ENCODE results near the gene FAM83C.
"Not testable (repeated sequence)": the region's sequence is repeated elsewhere in the genome, so short reads cannot be mapped to it uniquely, and the experiment has no call there.

The FAM83C gene

DNA sequence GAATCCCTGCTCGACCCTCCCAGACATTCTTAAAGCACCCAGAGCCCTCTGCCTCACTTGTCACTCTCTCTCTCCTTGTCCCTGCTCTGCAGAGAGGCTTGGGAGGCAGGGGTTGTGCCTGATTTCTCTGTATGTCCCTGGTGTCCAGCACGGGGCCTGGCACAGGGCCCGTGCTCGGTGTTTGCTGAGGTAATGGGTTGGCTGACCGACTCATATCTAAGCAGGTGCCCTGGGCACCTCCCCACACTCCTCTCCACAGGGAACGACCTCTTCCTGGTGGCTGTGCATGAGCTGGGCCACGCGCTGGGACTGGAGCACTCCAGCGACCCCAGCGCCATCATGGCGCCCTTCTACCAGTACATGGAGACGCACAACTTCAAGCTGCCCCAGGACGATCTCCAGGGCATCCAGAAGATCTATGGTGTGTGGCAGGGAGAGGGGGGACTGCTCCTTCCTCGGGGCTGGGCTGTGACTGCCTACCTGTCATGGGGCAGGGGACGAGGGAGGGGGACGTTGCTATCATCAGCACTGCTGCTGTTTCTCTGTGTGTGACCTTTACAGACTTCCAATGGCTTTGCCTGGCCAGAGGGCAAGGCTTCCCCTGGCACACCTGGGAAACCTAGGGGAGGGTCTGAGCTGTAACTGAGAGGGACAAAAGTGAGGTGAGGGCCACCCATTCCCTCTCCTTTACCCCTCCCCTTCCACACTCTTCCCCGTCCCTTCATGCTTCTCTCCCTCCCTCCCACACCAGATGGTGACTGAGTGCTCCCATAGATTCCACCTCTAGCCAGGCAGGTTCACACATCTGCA is 28.5 kb downstream of the FAM83C start:
- no peaks in the 10 kb centered on the region for H3K9me3 ChIP-seq (ENCODE audit: control insufficient read depth in 2 of 2, low read length in 2 of 2)
- H3K27me3 ChIP-seq (ENCODE audit: control insufficient read depth in 2 of 2, insufficient read depth in 2 of 2, low read length in 2 of 2), result no peaks in the 10 kb centered on the region
- H3K4me1 ChIP-seq (ENCODE audit: control insufficient read depth in 2 of 2, insufficient read depth in 2 of 2, low read length in 2 of 2), result peaks cover 10 to 12% of the 10 kb centered on the region in 2 donors
- H3K4me3 ChIP-seq (ENCODE audit: low read length in 2 of 2), result no peak overlapping the region
- no peak overlapping the region for H3K9ac ChIP-seq (ENCODE audit: low read depth in 1 of 2, low read length in 2 of 2)
- peak overlapping the region; percentile 34 to 52 for H3K27ac ChIP-seq (ENCODE audit: low read depth in 2 of 2, low read length in 2 of 2)
- peaks cover 4 to 15% of the 10 kb centered on the region in 2 donors for H3K36me3 ChIP-seq (ENCODE audit: control insufficient read depth in 2 of 2, insufficient read depth in 2 of 2, low read length in 2 of 2)

DNA sequence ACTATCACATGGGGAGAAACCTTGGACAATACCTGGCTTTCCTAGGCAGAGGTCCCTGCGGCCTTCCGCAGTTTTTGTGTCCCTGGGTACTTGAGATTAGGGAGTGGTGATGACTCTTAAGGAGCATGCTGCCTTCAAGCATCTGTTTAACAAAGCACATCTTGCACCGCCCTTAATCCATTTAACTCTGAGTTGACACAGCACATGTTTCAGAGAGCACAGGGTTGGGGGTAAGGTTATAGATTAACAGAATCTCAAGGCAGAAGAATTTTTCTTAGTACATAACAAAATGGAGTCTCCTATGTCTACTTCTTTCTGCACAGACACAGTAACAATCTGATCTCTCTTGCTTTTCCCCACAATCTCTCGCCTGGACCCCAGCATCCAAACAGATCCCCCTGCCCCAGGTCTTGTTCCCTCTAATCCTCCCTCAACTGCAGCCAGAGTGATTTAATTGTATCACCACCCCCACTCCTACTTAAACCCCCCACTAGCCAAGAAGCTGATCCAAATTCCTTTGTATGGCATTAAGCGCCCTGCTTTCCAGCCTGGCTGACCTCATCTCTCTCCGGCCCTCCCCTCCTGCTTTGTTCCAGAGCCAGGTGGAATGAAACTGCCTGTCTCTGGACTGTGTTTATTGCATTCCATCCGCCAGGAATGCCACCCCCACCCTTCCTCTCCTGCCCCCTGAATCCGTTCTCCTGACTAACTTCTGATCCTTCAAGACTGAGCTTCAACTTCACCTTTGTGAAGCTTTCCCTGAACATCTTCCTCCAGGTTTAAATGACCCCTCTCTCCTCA is 29.3 kb downstream of the FAM83C start:
- H3K27me3 ChIP-seq (ENCODE audit: control insufficient read depth in 2 of 2, insufficient read depth in 2 of 2, low read length in 2 of 2); H3K9me3 ChIP-seq (ENCODE audit: control insufficient read depth in 2 of 2, low read length in 2 of 2); H3K4me3 ChIP-seq (ENCODE audit: low read length in 2 of 2); H3K9ac ChIP-seq (ENCODE audit: low read depth in 1 of 2, low read length in 2 of 2): not testable (repeated sequence)
- Histone ChIP-seq H3K4me1 (ENCODE audit: control insufficient read depth in 2 of 2, insufficient read depth in 2 of 2, low read length in 2 of 2) (peaks cover 10 to 12% of the 10 kb centered on the region in 2 donors), H3K27ac (ENCODE audit: low read depth in 2 of 2, low read length in 2 of 2) (peak overlapping the region; percentile 34 to 52), H3K36me3 (ENCODE audit: control insufficient read depth in 2 of 2, insufficient read depth in 2 of 2, low read length in 2 of 2) (peaks cover 4 to 13% of the 10 kb centered on the region in 2 donors)

DNA sequence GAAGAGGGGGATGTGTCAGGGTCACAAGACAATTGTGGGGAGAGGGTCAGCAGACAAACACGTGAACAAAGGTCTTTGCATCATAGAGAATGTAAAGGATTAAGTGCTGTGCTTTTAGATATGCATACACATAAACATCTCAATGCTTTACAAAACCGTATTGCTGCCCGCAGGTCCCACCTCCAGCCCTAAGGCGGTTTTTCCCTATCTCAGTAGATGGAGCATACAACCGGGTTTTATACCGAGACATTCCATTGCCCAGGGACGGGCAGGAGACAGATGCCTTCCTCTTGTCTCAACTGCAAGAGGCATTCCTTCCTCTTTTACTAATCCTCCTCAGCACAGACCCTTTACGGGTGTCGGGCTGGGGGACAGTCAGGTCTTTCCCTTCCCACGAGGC is 29.9 kb downstream of the FAM83C start:
- not testable (repeated sequence) for H3K9me3 ChIP-seq (ENCODE audit: control insufficient read depth in 2 of 2, low read length in 2 of 2); H3K4me3 ChIP-seq (ENCODE audit: low read length in 2 of 2); H3K27me3 ChIP-seq (ENCODE audit: control insufficient read depth in 2 of 2, insufficient read depth in 2 of 2, low read length in 2 of 2); H3K27ac ChIP-seq (ENCODE audit: low read depth in 2 of 2, low read length in 2 of 2); H3K9ac ChIP-seq (ENCODE audit: low read depth in 1 of 2, low read length in 2 of 2)
- Histone ChIP-seq H3K36me3 (ENCODE audit: control insufficient read depth in 2 of 2, insufficient read depth in 2 of 2, low read length in 2 of 2) (peaks cover 0 to 13% of the 10 kb centered on the region in 2 donors), H3K4me1 (ENCODE audit: control insufficient read depth in 2 of 2, insufficient read depth in 2 of 2, low read length in 2 of 2) (peaks cover 10 to 12% of the 10 kb centered on the region in 2 donors)

DNA sequence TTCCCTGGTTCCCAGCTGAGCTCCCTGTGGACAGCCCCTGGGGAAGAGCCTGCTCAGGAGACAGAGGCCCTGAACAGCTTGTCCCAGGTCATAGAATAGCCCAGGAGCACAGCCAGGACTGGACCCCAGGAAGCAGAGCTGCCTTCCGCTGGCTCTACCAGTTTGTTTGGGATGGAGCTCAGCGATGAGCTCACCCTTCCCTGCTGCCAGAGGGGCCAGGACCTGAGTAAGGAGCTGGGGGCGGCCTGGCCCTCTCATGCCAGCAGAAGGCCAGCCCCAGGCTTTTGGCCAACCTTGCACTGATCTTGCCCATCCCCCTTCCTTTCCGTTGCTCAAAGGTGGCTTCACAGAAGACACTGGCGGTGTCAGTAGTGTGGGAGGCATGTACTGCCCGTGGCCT is 31.8 kb downstream of the FAM83C start:
- peaks cover 10 to 12% of the 10 kb centered on the region in 2 donors for H3K4me1 ChIP-seq (ENCODE audit: control insufficient read depth in 2 of 2, insufficient read depth in 2 of 2, low read length in 2 of 2)
- H3K9ac ChIP-seq (ENCODE audit: low read depth in 1 of 2, low read length in 2 of 2), result no peak overlapping the region
- no peaks in the 10 kb centered on the region for H3K9me3 ChIP-seq (ENCODE audit: control insufficient read depth in 2 of 2, low read length in 2 of 2)
- no peak overlapping the region for H3K4me3 ChIP-seq (ENCODE audit: low read length in 2 of 2)
- no peak overlapping the region for H3K27ac ChIP-seq (ENCODE audit: low read depth in 2 of 2, low read length in 2 of 2)
- no peaks in the 10 kb centered on the region for H3K27me3 ChIP-seq (ENCODE audit: control insufficient read depth in 2 of 2, insufficient read depth in 2 of 2, low read length in 2 of 2)
- H3K36me3 ChIP-seq (ENCODE audit: control insufficient read depth in 2 of 2, insufficient read depth in 2 of 2, low read length in 2 of 2), result peaks cover 0 to 10% of the 10 kb centered on the region in 2 donors

DNA sequence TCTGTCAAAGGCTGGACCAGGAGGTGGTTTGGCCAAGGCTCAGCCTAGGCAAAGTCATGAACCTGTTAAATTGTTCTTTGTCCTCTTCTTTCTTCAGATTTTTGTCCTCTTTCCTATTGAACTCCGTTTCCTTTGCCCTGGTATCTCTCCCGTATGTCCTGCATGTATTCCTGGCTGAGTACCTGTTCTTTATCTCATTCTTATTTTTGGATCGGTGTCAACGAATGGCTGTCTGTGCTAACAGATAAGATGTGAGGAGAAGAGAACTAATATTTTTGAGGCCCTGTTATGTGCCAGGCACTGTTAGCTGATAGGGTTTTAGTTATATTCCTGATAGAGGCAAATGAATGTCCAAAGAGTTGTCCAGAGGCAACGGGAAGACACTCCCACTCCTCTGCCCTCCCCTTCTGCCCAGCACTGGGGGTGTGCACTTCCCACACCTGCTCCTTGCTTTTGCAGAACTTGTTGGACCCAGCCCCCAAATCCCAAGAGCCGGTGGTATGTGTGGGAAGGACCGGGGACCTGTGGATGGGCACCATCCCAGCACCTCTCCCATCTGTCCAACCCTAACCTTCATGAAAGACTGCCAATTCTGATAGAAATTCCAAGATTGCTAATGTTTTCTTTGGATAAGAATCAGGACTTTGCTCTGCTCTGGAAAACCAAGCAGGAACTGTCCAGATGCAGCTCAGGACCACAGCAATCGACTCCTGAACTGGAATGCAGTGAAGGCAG is 34.9 kb downstream of the FAM83C start:
- peaks cover 0 to 6% of the 10 kb centered on the region in 2 donors for H3K36me3 ChIP-seq (ENCODE audit: control insufficient read depth in 2 of 2, insufficient read depth in 2 of 2, low read length in 2 of 2)
- no peak overlapping the region for H3K9ac ChIP-seq (ENCODE audit: low read depth in 1 of 2, low read length in 2 of 2)
- H3K9me3 ChIP-seq (ENCODE audit: control insufficient read depth in 2 of 2, low read length in 2 of 2), result no peaks in the 10 kb centered on the region
- no peaks in the 10 kb centered on the region for H3K27me3 ChIP-seq (ENCODE audit: control insufficient read depth in 2 of 2, insufficient read depth in 2 of 2, low read length in 2 of 2)
- no peaks in the 10 kb centered on the region for H3K4me1 ChIP-seq (ENCODE audit: control insufficient read depth in 2 of 2, insufficient read depth in 2 of 2, low read length in 2 of 2)
- H3K27ac ChIP-seq (ENCODE audit: low read depth in 2 of 2, low read length in 2 of 2), result no peak overlapping the region
- H3K4me3 ChIP-seq (ENCODE audit: low read length in 2 of 2), result no peak overlapping the region

DNA sequence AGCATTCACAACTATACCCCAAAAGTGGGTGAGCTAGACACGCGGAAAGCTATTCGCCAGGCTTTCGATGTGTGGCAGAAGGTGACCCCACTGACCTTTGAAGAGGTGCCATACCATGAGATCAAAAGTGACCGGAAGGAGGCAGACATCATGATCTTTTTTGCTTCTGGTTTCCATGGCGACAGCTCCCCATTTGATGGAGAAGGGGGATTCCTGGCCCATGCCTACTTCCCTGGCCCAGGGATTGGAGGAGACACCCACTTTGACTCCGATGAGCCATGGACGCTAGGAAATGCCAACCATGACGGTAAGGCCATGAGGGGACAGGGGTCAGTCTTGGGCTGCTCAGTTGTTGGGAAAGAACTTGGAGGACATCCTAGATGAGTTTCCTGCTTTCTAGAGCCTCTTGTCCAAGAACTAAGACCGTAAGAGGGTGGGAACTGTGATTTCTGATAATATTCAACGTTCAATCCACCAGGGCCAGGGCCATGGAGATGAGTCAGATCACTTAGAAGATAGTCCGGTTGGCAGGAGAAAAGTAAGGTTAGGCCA is 37.7 kb downstream of the FAM83C start:
- H3K27ac ChIP-seq (ENCODE audit: low read depth in 2 of 2, low read length in 2 of 2), result no peak overlapping the region

DNA sequence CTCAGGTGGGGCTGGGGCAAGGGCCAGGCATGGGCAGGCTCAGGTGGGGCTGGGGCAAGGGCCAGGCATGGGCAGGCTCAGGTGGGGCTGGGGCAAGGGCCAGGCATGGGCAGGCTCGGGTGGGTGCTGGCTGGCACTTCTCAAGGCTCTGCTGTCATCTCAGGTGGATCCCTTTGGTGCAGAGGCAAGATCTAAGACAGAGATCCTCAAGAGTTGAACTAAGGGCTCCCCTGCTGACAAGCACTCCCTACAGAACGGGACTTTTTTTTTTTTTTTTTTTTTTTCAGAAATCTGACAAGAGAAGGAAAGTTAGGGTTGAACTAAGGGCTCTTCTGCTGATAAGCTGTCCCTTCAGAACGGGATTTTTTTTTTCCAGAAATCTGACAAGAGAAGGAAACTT is 39.2 kb downstream of the FAM83C start:
- no peak overlapping the region for H3K27ac ChIP-seq (ENCODE audit: low read depth in 2 of 2, low read length in 2 of 2)
- no peaks in the 10 kb centered on the region for H3K9me3 ChIP-seq (ENCODE audit: control insufficient read depth in 2 of 2, low read length in 2 of 2)
- H3K36me3 ChIP-seq (ENCODE audit: control insufficient read depth in 2 of 2, insufficient read depth in 2 of 2, low read length in 2 of 2), result peaks cover 0 to 2% of the 10 kb centered on the region in 2 donors
- H3K27me3 ChIP-seq (ENCODE audit: control insufficient read depth in 2 of 2, insufficient read depth in 2 of 2, low read length in 2 of 2), result no peaks in the 10 kb centered on the region
- H3K4me1 ChIP-seq (ENCODE audit: control insufficient read depth in 2 of 2, insufficient read depth in 2 of 2, low read length in 2 of 2), result peaks cover 3% of the 10 kb centered on the region in 2 donors
- H3K9ac ChIP-seq (ENCODE audit: low read depth in 1 of 2, low read length in 2 of 2), result no peak overlapping the region
- H3K4me3 ChIP-seq (ENCODE audit: low read length in 2 of 2), result no peak overlapping the region

More for the DNA sequence above, 37.7 kb downstream of the FAM83C start:
- H3K9me3 ChIP-seq (ENCODE audit: control insufficient read depth in 2 of 2, low read length in 2 of 2), result no peaks in the 10 kb centered on the region
- no peak overlapping the region for H3K9ac ChIP-seq (ENCODE audit: low read depth in 1 of 2, low read length in 2 of 2)
- no peak overlapping the region for H3K4me3 ChIP-seq (ENCODE audit: low read length in 2 of 2)
- H3K36me3 ChIP-seq (ENCODE audit: control insufficient read depth in 2 of 2, insufficient read depth in 2 of 2, low read length in 2 of 2), result peaks cover 0 to 2% of the 10 kb centered on the region in 2 donors
- no peaks in the 10 kb centered on the region for H3K27me3 ChIP-seq (ENCODE audit: control insufficient read depth in 2 of 2, insufficient read depth in 2 of 2, low read length in 2 of 2)
- H3K4me1 ChIP-seq (ENCODE audit: control insufficient read depth in 2 of 2, insufficient read depth in 2 of 2, low read length in 2 of 2), result peaks cover 3% of the 10 kb centered on the region in 2 donors

DNA sequence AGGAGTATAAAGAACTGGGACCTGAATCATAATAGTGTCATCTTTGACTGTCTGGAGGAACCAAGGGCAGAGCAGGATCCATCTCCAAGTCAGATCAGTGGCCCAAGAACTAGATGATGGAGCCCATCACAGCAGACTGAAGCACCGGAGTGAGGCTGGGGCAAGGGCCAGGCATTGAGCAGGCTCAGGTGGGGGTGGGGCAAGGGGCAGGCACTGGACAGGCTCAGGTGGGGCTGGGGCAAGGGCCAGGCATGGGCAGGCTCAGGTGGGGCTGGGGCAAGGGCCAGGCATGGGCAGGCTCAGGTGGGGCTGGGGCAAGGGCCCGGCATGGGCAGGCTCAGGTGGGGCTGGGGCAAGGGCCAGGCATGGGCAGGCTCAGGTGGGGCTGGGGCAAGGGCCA is 39.6 kb downstream of the FAM83C start:
- not testable (repeated sequence) for H3K36me3 ChIP-seq (ENCODE audit: control insufficient read depth in 2 of 2, insufficient read depth in 2 of 2, low read length in 2 of 2); H3K9me3 ChIP-seq (ENCODE audit: control insufficient read depth in 2 of 2, low read length in 2 of 2); H3K27me3 ChIP-seq (ENCODE audit: control insufficient read depth in 2 of 2, insufficient read depth in 2 of 2, low read length in 2 of 2); H3K9ac ChIP-seq (ENCODE audit: low read depth in 1 of 2, low read length in 2 of 2); H3K4me3 ChIP-seq (ENCODE audit: low read length in 2 of 2); H3K4me1 ChIP-seq (ENCODE audit: control insufficient read depth in 2 of 2, insufficient read depth in 2 of 2, low read length in 2 of 2)
- H3K27ac ChIP-seq (ENCODE audit: low read depth in 2 of 2, low read length in 2 of 2), result peak overlapping the region; percentile 34 to 40

DNA sequence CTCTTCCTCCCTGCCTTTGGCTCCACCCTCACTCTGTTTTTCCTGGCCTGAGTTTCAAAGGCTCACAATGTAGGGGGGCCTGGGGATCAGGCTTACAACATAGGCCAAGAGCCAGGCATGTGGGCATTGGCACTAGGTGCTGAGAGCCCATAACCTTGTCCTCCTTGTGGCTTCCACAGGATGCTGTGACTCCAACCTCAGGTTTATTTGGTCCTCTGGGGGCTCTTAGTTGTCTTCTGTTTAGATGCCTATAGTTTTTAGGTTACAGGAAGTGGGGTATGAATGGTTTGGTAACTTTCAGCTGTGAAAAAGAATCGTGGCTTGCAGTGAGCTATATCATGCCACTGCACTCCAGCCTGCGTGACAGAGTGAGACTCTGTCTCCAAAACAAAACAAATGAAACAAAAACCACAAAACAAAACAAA is 40.2 kb downstream of the FAM83C start:
- Histone ChIP-seq H3K4me3 (ENCODE audit: low read length in 2 of 2) (no peak overlapping the region), H3K9me3 (ENCODE audit: control insufficient read depth in 2 of 2, low read length in 2 of 2) (no peaks in the 10 kb centered on the region), H3K27me3 (ENCODE audit: control insufficient read depth in 2 of 2, insufficient read depth in 2 of 2, low read length in 2 of 2) (no peaks in the 10 kb centered on the region), H3K27ac (ENCODE audit: low read depth in 2 of 2, low read length in 2 of 2) (peak overlapping the region; percentile 34 to 40), H3K9ac (ENCODE audit: low read depth in 1 of 2, low read length in 2 of 2) (no peak overlapping the region), H3K4me1 (ENCODE audit: control insufficient read depth in 2 of 2, insufficient read depth in 2 of 2, low read length in 2 of 2) (peaks cover 3% of the 10 kb centered on the region in 2 donors), H3K36me3 (ENCODE audit: control insufficient read depth in 2 of 2, insufficient read depth in 2 of 2, low read length in 2 of 2) (peaks cover 0 to under 1% of the 10 kb centered on the region in 2 donors)
